ENCODE results near the gene SPIN1.

SPIN1 gene

GRCh38 chr9:88501086-88501485, 112.8 kb downstream of the SPIN1 start:
- no peak for DNase-seq

- DNase-seq, result no peak
Observed at GRCh38 chr9:88502552-88503034, 114.3 kb downstream of the SPIN1 start.

GRCh38 chr9:88503081-88503844, 115.0 kb downstream of the SPIN1 start:
- DNase-seq, result no peak

GRCh38 chr9:88503845-88504764, 115.9 kb downstream of the SPIN1 start:
- DNase-seq, result no peak

- DNase-seq, result no peak
Observed at GRCh38 chr9:88508326-88508725, 120.1 kb downstream of the SPIN1 start.

GRCh38 chr9:88511906-88512305, 123.7 kb downstream of the SPIN1 start:
- DNase-seq, result no peak

DNA sequence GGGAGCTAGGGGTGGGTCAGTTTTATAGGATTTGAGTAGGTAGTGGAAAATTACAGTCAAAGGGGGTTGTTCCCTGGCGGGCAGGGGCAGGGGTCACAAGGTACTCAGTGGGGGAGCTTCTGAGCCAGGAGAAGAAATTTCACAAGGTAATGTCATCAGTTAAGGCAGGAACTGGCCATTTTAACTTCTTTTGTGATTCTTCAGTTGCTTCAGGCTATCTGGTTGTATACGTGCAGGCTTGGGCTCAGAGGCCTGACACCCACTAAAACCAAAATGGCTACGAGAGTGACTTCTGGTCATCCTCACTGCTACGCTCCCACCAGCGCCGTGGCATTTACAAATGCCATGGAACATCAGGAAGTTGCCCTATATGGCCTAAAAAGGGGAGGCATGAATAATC, 126.0 kb downstream of the SPIN1 start:
- DNase-seq, result no peak

DNA sequence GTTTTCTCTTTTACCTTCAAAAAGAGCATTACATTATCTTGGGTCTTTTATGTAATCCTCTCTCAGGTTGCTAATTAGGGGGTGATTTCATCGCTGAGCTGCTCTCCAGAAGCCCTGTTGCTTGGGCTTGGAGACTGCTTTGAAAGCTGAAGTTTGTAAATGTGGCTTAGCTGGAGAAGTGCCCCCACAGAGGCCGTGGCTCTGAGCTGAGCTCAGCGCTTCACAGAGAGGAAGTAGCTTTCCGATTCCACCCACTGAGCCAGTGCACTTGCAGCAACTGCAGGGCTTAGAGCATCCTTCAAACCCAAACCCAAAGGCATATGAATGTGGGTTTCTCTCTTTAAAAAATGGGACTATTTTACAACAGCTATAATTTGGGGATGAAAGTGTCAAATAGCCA, 133.1 kb downstream of the SPIN1 start:
- no peak for DNase-seq

DNA sequence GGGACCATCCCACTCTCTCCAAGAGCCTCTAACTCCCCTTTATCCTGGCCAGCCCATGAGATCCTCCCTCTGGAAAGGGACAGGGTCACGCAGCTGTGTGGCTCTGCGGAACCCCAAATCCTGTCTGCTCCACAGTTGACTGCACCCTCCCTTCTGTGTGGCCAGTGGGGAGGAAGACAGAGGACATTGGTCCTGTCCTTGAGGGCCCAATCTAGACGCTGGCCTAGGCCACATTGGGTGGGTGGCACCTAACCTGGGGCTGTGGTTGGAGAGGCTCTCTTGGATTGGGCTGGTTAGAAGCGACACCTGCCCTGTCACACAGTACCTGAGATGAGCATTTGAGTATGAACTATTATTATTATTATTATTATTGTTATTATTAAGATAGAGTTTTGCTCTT, 134.1 kb downstream of the SPIN1 start:
- DNase-seq, result no peak

DNA sequence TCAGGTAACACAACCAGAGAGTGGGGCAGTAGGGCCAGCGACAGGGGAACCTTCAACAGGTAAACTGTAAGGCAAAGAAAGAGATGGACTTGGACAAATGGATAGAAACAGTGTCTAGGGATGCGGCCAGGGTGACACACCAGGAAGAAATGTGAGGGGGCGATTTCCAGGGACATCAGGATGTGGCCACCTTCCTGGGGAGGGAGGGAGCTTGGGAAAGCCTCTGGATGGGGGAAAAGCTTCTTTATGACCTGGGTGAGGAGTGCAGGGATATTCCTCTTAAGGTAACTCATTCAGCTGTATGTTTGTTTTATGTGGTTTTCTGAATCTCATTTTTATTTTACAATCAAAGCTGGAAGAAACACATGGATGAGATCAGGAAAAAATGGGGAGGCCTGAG, 134.8 kb downstream of the SPIN1 start:
- DNase-seq, result no peak

DNA sequence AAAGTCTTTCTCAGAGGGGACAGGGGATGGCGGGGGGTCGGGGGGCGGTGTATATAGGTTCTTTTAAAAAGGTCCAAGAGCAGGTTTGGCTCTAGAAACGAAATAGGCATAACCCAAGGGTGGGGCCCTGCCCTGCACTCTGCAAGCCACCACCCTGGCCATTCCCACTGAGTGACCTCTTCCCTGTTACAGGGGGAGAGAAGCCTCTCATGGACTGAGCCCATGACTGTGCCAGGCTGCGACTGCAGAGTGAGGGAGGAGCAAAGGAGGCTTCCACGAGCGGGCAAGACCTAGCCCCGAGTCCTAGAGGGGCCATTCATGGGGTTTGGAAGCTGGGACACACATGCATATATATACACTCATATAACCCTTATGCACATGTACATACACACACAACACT, 136.7 kb downstream of the SPIN1 start:
- no peak for DNase-seq

- no peak for DNase-seq
Observed at GRCh38 chr9:88527618-88528017, 139.4 kb downstream of the SPIN1 start.
